Activated CD4-positive, alpha-beta T cell treated with anti-CD3 and anti-CD28 coated beads for 24 hours (primary cell): Measurements from ENCODE around the gene PLOD2.

Source experiments
- DNase-seq, 2 donors: peaks; one replicate each; pipeline ENCODE4 v3.0.0-alpha.2; 2020; ENCODE audit warnings: low read depth in 2 of 2

The PLOD2 gene

DNA sequence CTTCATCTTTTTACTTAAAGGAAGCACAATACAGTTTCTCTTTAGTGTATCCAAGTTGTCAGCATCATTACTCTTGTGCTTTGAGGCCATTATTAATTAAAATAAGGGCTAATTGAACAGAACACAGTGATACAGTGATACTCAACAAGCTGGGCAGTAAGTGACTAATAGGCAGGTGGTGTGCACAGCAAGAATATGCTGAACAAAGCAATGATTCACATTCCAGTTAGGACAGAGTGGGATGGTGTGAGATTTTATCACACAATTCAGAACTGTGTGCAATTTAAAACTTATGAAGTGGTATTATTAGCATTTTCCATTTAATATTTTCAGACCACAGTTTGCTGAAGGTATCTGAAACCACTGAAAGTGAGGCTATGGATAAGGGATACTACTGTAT is 116.9 kb downstream of the PLOD2 start:
- DNase-seq, result no peak

DNA sequence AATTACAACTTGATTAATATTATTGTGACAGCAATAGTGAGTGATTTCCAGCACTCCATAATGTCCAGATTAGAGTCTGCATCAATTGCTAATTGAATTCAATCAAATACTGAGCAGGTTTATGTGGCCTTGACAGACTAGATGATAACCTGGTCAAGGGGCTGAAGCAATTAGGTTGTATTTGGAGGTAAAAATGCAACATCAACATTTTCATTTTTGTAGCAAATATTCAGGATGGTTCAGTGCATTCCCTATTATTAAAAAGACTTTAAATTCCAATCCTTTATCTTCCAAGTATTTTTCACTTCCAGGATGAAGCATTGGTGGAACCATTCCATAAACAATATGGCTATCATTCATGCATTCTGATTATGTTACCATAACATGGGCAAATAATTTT is 120.4 kb downstream of the PLOD2 start:
- no peak for DNase-seq

DNA sequence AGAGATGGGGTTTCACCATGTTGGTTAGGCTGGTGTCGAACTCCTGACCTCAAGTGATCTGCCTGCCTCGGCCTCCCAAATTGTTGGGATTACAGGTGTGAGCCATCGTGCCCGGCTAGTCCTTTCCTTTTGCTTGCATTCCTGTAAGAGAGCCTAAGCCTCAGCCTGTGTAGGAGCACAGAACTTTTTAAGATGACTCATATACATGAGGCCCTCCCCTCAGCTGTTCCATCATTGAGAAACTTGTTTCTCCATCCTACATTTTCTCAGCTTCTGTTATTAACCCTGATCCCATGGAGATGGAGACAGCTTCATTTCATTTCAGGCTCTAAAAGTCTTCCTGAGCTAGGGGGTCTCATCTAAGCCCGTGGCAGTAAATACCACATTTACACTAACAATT is 123.3 kb downstream of the PLOD2 start:
- DNase-seq, result no peak

DNA sequence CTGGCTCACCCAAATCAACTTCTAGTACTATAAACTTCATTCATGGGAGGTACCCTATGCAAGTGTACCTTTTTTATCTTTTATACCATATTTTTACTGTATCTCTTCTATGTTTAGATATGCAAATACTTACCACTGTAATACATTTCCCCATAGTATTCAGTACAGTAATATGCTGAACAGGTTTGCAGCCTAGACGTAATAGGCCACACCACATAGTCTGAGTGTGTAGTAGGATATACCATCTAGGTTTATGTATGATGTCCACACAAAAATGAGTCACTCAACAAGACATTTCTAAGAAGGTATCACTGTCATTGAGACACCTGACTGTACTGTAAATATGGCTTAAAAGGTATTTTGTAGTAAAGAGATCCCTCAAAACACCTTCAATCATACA is 124.7 kb downstream of the PLOD2 start:
- DNase-seq, result no peak

DNA sequence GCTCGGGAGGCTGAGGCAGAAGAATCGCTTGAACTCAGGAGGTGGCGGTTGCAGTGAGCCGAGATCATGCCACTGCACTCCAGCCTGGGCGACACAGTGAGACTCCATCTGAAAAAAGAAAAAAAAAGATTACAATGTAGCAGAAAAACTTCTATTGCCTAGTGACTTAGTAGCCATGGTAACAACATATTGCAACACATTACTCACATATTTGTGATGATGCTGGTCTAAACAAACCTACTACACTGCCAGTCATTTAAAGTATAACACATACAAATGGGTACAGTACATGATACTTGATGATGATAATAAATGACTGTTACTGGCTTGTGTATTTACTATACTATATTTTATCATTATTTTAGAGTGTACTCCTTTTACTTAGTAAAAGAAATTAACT is 125.6 kb downstream of the PLOD2 start:
- no peak for DNase-seq

DNA sequence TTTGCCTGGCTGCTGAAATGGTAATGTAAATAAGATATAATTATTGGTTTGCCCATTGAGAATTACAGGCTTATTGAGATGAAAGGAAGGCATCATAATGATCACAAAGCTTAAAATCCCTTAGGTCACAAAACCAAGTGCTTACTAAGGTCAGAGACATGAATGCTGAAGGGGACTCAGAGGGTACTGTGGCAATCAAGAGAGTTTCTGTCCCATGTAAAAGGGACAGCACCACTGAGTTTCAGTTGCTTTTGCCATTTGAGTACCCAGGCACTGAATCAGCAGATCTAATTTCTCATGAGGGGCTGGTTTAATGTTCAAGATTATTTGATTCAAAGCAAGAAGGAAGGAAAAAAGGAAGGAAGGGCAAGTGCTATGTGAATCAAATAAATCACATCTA is 127.0 kb downstream of the PLOD2 start:
- no peak for DNase-seq

DNA sequence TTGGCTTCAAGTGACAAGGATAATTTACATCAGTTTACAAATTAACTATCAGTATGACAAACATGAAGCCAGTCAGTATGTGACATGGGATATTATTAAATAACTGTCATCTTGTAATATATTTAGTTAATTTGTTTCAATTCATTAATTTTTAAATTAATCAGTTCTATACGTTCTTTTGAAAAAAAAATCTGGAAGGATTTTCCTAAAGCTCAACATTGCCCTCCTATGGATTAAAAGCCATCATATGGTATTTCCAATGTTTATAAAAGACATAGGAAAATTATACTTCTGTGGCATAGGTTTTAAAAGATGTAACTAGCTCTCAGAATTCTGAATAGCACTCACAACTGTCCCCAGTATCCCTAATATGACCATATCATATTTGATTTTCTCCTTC is 134.4 kb downstream of the PLOD2 start:
- DNase-seq, result no peak

DNA sequence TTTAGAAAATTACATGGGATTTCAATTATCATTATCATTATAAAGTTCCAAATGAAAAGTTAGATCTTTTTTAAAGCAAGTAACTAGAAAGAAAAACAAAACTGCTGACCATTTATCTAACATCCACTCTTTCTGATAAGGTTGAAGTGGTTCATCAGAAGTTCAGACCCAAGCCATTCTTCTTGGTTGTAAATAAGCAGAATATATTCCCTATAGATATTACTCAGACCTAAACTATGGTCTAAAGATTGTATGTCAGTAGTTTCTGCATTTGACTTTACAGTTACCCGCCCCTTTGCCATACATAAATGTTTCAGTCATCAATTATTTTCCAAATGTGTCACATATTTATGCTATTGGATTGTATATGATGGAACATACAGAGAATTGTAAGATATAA is 136.7 kb downstream of the PLOD2 start:
- DNase-seq, result no peak

DNA sequence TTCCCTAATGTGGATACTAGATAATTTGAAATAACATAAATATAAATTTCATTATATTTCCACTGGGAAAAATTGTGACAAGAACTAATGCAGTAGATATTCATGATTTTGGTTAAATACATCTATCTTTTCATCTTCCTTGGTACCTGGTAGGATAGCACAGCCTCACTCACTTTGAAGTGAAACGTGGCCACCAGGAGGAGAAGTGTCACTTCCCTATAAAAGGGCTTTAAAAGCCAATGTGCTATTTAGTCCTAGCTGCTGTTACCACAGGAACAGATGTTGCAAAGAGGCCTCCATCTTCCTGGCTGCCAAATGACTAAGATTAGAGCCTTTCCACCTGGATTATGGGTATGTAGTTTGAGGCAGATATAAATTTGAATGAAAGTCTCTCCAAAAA is 140.0 kb downstream of the PLOD2 start:
- no peak for DNase-seq

DNA sequence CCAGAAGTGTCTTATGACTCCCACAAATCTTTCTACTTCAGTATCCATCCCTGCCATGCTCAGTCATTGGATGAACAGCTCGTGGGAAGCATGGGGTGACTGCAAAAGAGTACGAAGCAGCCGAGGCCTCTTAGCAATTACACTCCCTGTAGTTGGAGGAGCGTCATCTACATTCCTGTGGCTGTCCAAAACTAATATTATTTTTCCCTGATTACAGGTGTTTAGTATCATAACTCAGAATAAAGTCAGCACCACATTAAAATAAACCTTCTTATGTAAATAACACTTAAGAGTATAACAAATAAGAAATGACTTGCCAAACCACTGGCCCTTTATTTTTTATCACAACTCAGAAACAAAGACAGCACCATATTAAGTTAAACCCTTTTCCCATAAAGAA is 141.5 kb downstream of the PLOD2 start:
- no peak for DNase-seq
